Right lobe of liver (tissue), 4 donors: Measurements from ENCODE around the gene USH1C.

Experiments used
- POLR2A ChIP-seq: fragments of 450-650 bp; IDR thresholded peaks from one replicate; pipeline ENCODE4 v1.6.1; 2017; ENCODE audit warnings: antibody characterized with exemption, mild to moderate bottlenecking
- TF ChIP-seq, protein P1 (sequence below), 4 donors: fragments of 200-600 bp in 3 of 4; fragments of 450-650 bp in 1 of 4; IDR thresholded peaks; one replicate each; pipeline versions ENCODE4 v1.5.1 to v1.8.0; 2016 to 2022; ENCODE audit warnings: antibody characterized with exemption in 4 of 4, mild to moderate bottlenecking in 2 of 4
- donor health status: DM: no; HTN: no; CAD: no.
- donor health status: DM: no; HTN: no; CAD: no.
- donor health status: DM: no; HTN: yes; CAD: no.

DNA sequence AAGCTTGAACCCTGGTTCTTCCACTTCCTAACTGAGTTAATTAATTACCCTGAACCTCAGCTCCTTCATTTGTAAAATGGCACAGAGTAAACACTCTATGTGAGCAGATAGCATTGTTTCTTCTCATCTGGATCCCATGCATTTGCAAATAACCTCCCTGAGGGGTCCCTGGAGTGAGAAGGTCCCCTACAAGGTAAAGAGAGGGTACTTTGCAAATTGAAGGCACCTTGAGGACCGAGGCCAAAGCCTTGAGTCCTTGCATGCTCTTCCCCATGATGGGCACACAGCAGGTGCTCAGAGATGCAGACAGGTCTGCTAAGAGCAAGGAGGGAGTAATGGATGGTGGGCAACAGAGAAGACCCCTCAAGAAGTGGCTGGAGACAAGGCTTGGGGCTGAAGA is 36.1 kb upstream of the USH1C start:
- TF ChIP-seq, protein P1, sequence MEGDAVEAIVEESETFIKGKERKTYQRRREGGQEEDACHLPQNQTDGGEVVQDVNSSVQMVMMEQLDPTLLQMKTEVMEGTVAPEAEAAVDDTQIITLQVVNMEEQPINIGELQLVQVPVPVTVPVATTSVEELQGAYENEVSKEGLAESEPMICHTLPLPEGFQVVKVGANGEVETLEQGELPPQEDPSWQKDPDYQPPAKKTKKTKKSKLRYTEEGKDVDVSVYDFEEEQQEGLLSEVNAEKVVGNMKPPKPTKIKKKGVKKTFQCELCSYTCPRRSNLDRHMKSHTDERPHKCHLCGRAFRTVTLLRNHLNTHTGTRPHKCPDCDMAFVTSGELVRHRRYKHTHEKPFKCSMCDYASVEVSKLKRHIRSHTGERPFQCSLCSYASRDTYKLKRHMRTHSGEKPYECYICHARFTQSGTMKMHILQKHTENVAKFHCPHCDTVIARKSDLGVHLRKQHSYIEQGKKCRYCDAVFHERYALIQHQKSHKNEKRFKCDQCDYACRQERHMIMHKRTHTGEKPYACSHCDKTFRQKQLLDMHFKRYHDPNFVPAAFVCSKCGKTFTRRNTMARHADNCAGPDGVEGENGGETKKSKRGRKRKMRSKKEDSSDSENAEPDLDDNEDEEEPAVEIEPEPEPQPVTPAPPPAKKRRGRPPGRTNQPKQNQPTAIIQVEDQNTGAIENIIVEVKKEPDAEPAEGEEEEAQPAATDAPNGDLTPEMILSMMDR (IDR thresholded peaks at IDR 0.05), result no peak
- TF ChIP-seq POLR2A, result no peak
